Measurements from ENCODE around the gene GXYLT1.

DNA sequence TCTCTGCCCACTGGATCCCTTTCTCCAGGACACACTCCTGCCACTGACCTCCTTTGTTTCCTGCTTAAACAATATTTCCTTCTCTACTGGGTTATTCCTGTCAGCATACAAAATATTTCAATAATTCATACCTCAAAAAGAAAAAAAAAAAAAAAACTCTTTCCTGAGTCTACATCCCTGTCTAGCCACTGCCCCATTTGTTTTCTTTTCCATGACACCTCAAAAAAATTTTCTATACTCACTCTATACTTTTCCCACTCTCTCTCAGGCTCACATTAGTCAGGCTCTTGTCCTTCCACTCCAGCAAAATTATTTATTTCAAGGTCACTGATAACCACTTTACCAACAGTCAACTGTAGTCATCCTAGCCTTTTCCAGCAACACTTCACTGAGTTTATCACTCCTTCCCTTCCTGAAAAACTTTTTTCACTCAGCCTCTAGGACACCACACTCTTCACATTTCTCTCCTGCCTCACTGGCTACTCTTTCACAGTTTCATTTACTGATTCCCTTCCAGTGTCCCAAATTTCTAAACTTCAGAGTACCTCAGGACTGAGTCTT lies 29.4 kb upstream of the GXYLT1 start:
- no peak for TF ChIP-seq POLR2A (IDR thresholded peaks at IDR 0.05)
- TF ChIP-seq, protein P1, sequence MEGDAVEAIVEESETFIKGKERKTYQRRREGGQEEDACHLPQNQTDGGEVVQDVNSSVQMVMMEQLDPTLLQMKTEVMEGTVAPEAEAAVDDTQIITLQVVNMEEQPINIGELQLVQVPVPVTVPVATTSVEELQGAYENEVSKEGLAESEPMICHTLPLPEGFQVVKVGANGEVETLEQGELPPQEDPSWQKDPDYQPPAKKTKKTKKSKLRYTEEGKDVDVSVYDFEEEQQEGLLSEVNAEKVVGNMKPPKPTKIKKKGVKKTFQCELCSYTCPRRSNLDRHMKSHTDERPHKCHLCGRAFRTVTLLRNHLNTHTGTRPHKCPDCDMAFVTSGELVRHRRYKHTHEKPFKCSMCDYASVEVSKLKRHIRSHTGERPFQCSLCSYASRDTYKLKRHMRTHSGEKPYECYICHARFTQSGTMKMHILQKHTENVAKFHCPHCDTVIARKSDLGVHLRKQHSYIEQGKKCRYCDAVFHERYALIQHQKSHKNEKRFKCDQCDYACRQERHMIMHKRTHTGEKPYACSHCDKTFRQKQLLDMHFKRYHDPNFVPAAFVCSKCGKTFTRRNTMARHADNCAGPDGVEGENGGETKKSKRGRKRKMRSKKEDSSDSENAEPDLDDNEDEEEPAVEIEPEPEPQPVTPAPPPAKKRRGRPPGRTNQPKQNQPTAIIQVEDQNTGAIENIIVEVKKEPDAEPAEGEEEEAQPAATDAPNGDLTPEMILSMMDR (IDR thresholded peaks at IDR 0.05), result no peak

Measured in testis (tissue), 2 donors.